IPS-NIHi7 (cell line): Measurements from ENCODE around the gene MICALL2.

Experiments used
- DNase-seq: peaks from one replicate; pipeline ENCODE4 v3.0.0; 2012; ENCODE audit warnings: mixed read lengths; ENCODE audit errors: extremely low spot score

MICALL2 gene

GRCh38 chr7:1468203-1468602, 8.9 kb upstream of the MICALL2 start:
- no peak for DNase-seq

- peak; percentile 86 for DNase-seq
Observed at GRCh38 chr7:1466524-1467271, 7.4 kb upstream of the MICALL2 start.

DNA sequence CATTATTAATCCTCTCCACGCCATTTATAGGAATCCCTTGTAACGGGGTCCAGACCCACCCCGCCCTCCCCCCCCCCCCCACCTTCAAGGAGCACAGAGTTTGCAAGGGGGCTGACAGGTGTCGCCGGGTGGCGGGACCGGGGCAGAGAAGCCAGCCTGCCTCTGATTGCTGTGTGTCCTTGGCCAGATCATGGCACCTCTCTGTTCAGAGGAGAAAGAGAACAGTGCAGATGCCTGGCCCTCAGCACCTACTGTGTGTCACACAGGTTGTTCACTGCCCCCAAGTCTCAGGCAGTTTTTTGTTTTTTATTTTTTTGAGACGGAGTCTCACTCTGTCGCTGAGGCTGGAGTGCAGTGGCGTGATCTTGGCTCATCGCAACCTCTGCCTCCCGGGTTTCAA, 5.4 kb upstream of the MICALL2 start:
- no peak for DNase-seq

DNA sequence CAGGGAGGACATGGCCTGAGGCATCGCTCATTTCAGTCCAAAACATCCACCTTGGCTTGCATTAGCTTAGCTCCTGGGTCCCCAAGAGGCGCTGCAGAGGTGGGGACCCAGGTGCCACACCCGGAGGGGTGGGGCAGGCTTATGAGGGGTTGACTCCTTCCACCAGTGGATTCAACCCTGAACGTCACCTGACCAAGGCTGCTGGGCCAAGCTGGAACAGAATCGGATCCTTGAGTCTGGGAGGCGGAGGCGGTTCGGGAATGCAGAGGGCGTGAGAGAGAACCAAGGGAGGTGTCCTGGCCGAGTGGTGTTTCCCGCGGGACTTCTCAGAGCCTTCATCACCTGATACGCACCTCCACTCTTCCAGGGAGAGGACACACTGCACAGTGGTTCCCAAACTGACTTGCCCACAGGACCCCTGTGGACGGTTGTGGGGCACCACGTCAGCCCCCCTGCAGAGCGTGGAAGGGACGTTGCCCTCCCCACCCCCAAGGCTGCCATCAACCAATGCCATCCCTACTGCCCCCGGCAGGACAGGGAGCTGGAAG, 4.5 kb upstream of the MICALL2 start:
- no peak for DNase-seq

- DNase-seq = no peak
Observed at GRCh38 chr7:1461646-1462375, 2.5 kb upstream of the MICALL2 start.

- DNase-seq = peak; percentile 67
Observed at GRCh38 chr7:1460821-1461645, 1.8 kb upstream of the MICALL2 start.

DNA sequence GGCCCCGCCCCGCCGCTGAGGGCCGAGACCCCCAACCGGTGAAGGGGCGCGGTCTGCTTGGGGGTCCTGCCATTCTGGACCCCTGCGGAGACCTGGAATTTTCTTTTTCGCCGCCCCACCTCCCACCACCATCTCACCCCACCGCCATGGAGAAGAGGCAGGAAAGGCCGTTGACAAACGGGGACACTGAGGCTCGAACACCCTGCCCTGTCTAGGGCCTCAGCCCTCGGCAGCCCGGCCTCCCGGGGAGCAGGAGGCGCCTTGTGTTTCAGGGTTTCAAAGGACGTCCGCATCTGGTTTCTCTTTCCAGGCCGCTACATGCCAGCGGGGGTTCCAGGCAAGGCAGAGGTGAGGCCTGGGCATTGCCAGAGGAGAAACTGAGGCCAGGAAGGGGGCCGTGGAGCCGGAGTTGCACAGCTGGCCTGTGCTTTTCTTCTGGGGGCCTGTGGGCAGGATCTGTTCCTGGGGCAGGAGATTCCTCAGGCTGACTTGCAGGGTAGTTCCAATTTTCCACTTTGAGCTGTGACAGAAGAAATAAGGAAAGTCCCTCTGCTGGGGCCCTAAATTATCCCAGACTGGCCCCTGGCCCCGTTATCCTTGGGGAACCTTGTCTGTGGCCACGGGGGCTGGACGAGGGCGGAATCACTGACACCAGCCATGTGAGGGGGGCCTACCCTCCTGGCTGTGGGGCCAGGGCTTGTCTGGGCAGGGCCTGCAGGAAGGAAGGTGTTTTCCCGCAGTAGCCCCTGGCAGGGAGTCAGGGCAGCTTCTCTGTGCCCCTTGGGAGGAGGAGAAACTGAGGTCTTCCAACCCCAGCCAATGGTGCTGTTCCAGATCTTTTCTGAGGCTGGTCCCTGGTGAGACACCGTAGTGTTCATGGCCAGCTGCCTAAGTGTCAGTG, 900 bp upstream of the MICALL2 start:
- peak; percentile 47 for DNase-seq

GRCh38 chr7:1459512-1459892, 232 bp upstream of the MICALL2 start:
- peak; percentile 100 for DNase-seq

GRCh38 chr7:1457949-1458682, 1.2 kb downstream of the MICALL2 start:
- no peak for DNase-seq

DNA sequence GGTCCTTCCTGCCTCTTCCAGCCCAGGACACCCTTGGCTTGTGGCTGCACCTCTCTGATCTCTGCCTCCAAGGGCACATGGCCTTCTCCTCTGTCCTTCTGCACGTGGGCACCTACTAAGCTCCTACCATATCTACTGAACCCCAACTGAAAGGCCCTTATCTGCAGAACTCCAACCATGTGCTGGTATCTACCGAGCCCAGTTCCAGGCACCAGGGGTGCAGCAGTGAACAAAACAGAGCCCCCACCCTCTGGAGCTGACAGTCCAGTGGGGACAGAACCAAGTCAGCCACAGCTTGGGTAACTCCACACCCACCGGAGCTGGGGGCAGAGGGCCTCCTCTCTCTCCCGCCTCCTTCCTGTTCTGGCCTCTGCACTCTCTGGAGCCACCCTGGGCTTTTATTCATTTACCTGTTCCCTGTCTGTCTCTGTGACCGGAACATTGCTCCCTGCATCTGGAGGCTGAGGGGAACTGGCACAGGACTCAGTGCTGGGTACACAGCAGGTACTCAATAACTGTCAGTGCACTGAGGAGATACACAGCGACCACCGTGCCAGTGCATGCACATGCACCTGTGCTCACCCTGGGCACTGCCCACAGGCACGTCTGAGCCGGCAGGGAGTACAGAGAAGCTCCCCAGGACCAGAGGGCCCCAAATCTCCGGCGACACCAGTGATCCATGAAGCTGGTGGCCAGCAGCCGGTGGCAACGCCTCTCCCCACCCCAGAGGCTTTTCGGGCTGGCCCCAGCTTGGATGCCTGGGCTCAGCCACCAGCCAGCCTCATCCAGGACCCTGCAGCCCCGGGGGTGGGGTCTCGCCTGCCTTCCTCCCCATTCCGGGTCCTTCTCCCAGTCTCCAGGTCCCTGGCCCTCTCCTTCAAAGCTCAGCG, 2.0 kb downstream of the MICALL2 start:
- DNase-seq = no peak

DNA sequence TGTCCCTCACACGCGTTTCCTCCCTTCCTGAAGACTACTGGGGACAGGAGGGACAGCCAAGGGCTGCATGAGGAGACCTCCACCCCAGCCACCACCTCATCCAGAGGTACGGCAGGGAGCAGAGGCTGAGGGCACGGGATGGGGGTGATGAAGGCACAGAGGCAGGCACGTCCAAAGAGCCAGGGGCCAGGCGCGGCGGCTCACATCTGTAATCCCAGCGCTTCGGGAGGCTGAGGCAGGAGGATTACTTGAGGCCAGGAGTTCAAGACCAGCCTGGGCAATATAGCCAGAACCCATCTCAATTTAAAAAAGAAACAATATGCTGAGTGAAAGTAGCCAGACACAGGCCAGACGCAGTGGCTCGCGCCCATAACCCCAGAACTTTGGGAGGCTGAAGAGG, 3.3 kb downstream of the MICALL2 start:
- DNase-seq = no peak

- no peak for DNase-seq
Observed at GRCh38 chr7:1455241-1455939, 3.9 kb downstream of the MICALL2 start.

- DNase-seq = no peak
Observed at GRCh38 chr7:1454542-1454941, 4.7 kb downstream of the MICALL2 start.

DNA sequence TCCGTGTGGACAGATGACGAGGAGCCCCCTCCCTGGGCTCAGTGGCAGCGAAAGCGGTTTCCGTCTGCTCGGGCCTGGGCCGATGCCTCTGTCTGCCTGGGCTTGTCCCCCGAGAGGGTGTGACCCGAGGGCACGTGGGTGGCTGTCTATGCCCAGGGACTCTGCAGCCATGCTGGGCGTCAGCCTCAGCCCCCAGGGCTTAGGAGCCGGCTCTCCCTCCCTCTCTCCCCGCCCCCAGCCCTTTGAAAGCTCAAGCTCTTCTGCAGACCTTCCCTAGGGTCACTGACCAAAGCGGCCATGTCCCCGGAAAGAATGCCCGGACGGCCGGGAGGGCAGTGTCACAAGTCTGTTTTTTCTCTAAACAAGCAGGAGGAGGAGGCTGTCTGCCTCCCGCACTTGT, 7.1 kb downstream of the MICALL2 start:
- no peak for DNase-seq

DNA sequence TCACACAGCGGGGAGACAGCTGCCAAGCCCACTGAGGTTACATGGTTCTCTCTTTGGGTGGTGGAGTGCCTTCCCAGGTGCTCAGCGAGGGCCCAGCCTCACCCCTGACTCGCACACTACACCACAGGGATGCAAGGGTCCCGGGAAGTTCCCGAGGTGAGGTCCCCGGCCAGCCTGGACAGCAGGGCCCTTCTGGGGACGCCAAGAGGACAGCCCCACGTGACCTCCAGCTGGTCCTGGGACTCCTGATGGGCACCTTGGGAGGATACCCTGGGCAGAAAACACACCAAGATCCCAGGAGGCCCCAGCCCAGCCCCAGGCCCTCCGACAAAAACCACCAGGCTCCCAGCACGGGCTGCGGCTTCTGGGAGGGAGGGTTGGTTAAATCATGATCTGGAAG, 8.3 kb downstream of the MICALL2 start:
- no peak for DNase-seq

DNA sequence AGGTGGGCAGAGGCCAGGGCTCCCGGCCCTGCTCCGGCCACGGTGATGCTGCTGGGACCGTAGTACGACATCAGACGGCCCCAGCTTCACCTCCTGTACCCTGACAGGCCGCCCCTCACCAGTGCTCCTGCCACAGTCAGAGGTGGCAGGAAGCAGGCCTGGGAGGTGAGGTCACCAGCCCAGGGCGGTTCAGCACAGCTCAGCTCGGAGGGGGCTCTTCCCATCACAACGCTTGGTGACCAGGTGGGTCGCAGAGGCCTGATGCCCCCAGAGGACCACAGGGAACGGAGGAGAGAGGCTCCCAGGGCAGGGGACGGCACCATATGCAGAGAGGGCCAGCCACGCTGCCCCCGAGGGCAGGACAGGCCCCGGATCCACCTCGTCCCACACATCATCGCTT, 8.8 kb downstream of the MICALL2 start:
- DNase-seq = no peak

DNA sequence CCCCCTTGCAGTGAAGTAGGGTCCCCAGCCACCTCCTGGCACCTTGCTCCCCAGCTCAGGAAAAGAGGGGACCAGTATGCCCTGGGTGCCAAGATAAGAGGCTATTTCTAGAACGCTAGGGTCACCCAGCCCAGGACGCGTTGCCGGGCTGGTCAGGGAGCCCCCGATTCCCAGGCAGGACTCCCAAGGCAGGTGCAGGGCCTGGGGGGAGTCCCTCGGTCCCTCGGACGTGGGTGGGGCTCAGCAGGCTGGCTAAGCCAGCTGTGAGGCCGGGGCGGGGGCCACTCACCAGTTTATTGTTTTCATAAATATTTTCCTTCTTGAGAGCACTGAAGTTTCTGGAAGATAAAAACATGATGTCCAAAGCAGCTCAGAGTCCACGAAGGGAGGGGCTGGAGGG, 9.3 kb downstream of the MICALL2 start:
- DNase-seq = no peak

DNA sequence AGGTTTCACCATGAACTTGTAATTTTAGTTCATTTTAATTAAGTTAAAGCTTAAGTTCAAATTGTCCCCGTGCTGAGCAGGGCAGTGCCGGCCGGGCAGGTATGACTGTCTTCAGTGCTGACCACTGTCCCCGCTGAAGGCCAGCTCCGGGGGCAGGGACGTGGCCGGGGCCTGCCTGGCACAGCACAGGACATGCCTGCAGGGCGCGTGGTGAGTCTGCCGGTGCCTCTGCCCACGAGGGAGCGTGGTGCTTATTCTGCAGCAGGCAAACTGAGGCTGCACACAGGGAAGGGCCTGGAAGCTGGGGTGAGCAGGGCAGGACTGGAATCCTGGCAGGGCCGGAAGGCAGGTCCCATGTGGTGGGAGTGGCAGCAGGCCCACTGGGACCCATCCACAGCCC, 9.8 kb downstream of the MICALL2 start:
- no peak for DNase-seq

DNA sequence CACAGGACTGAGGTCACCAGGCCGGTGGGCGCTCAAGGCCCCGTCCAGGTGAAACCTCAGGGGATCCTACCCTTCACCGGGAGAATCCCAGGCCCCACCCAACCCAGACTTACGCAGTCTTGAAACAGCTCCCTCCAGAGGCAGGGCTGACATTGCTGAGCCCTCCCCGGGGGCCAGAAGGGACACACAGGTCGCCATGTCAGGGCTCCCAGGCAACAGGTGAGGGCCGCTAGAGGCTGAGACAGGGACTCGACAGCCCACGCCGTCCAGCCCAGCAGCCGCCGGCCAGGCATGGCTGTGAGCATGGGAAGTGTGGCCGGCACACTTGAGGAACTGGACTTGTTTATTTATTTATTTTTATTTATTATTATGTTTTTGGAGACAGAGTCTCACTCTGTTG, 10.3 kb downstream of the MICALL2 start:
- DNase-seq = no peak
